Panc1 (cell line): Measurements from ENCODE around the gene TMEM52.

Experiments
- CTCF ChIP-seq: fragments of 450-650 bp; IDR thresholded peaks from 2 replicates; pipeline ENCODE4 v1.5.1; 2017; ENCODE audit warnings: mild to moderate bottlenecking
- POLR2AphosphoS5 ChIP-seq: IDR thresholded peaks from 2 replicates; pipeline ENCODE4 v1.6.1; 2012; ENCODE audit warnings: mild to moderate bottlenecking, low read depth, low read length, moderate library complexity
- REST ChIP-seq, 2 experiments: IDR thresholded peaks; 2 replicates each; pipeline ENCODE4 v1.6.1; 2011 to 2012; ENCODE audit warnings: low read depth in 2 of 2, control low read depth in 1 of 2, low read length in 1 of 2, mild to moderate bottlenecking in 1 of 2, moderate library complexity in 1 of 2; ENCODE audit not compliant: insufficient read depth in 1 of 2

- no peak for TF ChIP-seq CTCF
- no peak for TF ChIP-seq REST (IDR thresholded peaks at IDR 0.05; ENCODE audit: insufficient read depth in 1 of 2, low read depth in 2 of 2, low read length in 1 of 2)
- TF ChIP-seq POLR2AphosphoS5, result no peak
Measured at GRCh38 chr1:1916851-1917251, 2.2 kb downstream of the TMEM52 start.
